Gastrocnemius medialis (tissue), 4 donors: ENCODE measurements around the gene RABEP2.

Experiments
- POLR2A ChIP-seq, 2 donors: fragments of 450-650 bp; IDR thresholded peaks; one replicate each; pipeline ENCODE4 v1.6.1; 2017; ENCODE audit warnings: antibody characterized with exemption in 2 of 2, mild to moderate bottlenecking in 2 of 2, moderate library complexity in 2 of 2
- TF ChIP-seq, protein P1 (sequence below), 5 experiments: fragments of 450-650 bp in 3 of 5; fragments of 200-600 bp in 2 of 5; sonication (generic) in 2 of 5; IDR thresholded peaks in 4 of 5; conservative IDR thresholded peaks in 1 of 5; 1 replicate in 4 of 5; 2 replicates in 1 of 5; pipeline ENCODE4 v1.5.1; 2016 to 2019; ENCODE audit warnings: antibody characterized with exemption in 5 of 5, mild to moderate bottlenecking in 3 of 5, moderate library complexity in 3 of 5

DNA sequence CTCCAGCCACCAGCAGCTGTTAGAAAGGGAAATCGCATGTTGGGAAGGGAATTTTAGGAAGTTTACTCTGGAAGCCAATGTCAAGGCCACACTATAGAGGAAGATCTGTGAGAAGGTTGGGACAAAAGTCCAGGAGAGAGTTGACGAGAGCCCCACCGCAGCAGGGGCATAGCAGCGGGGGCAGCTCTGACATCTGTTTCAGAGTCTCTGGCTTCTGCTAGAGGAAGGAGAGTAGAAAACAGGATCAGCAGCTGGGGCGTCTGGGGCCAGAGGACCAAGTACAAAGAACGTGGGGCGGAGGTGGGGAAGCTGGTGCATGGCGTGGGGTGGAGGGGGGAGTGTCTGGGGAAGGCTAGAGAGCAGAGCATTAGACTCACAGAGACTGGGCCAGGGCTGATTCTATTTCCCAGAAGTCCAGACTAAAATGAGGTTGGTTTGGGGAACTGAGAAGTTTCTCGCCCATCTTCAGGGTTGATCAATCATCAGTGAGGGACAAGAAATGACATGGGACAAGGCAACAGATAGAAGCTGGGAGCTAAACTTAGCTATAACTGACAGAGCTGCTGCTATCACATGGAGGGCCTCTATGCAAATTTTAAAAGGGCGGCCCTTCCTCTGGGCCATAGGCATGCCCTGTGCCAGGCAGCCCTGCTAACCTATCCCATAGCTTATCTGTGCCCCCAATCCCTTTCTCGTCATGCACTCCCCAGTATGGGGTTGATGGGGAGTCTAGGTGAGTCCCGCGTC, 1.2 kb downstream of the RABEP2 start:
- TF ChIP-seq, protein P1, sequence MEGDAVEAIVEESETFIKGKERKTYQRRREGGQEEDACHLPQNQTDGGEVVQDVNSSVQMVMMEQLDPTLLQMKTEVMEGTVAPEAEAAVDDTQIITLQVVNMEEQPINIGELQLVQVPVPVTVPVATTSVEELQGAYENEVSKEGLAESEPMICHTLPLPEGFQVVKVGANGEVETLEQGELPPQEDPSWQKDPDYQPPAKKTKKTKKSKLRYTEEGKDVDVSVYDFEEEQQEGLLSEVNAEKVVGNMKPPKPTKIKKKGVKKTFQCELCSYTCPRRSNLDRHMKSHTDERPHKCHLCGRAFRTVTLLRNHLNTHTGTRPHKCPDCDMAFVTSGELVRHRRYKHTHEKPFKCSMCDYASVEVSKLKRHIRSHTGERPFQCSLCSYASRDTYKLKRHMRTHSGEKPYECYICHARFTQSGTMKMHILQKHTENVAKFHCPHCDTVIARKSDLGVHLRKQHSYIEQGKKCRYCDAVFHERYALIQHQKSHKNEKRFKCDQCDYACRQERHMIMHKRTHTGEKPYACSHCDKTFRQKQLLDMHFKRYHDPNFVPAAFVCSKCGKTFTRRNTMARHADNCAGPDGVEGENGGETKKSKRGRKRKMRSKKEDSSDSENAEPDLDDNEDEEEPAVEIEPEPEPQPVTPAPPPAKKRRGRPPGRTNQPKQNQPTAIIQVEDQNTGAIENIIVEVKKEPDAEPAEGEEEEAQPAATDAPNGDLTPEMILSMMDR (IDR thresholded peaks at IDR 0.05 in 4 of 5, conservative IDR thresholded peaks at IDR 0.05 in 1 of 5) = no peak
- no peak for TF ChIP-seq POLR2A (IDR thresholded peaks at IDR 0.05)
